OCI-LY1 (cell line): ENCODE results near the gene TOP1.
A peak's percentile ranks its signal among the peaks of the same experiment; 100 is the strongest.

ENCODE experiments used
- H2AFZ ChIP-seq: fragments of 200-600 bp; sonication (generic), shearing (Covaris generic); 2 replicates; pipeline ENCODE4 v1.6.0; 2014; ENCODE audit warnings: antibody characterized with exemption, mild to moderate bottlenecking, low read length
- H3F3A ChIP-seq: fragments of 200-600 bp; sonication (generic), shearing (Covaris generic); 2 replicates; pipeline ENCODE4 v1.6.0; 2014; ENCODE audit warnings: mild to moderate bottlenecking, antibody characterized with exemption, low read length, moderate library complexity; ENCODE audit not compliant: insufficient read depth
- H3K27ac ChIP-seq: fragments of 200-600 bp; sonication (generic); 2 replicates; pipeline ENCODE4 v1.5.1; 2014; ENCODE audit warnings: low read length, mixed run types, mild to moderate bottlenecking, low read depth; ENCODE audit not compliant: poor library complexity, severe bottlenecking
- H3K27me3 ChIP-seq: fragments of 200-600 bp; sonication (generic); 2 replicates; pipeline ENCODE4 v1.6.0; 2014; ENCODE audit warnings: antibody characterized with exemption, mild to moderate bottlenecking, low read length, moderate library complexity; ENCODE audit not compliant: insufficient read depth
- H3K36me3 ChIP-seq: fragments of 200-600 bp; sonication (generic); 2 replicates; pipeline ENCODE4 v1.6.1; 2014; ENCODE audit warnings: mild to moderate bottlenecking, antibody characterized with exemption, low read length, moderate library complexity, mixed read lengths; ENCODE audit not compliant: insufficient read depth
- H3K4me1 ChIP-seq: fragments of 200-600 bp; sonication (generic); 2 replicates; pipeline ENCODE4 v1.5.1; 2014; ENCODE audit warnings: mild to moderate bottlenecking, low read length, moderate library complexity; ENCODE audit not compliant: insufficient read depth, severe bottlenecking
- H3K4me2 ChIP-seq: fragments of 200-600 bp; sonication (generic), shearing (Covaris generic); 2 replicates; pipeline ENCODE4 v1.6.1; 2014; ENCODE audit warnings: low read length
- H3K4me3 ChIP-seq: fragments of 200-600 bp; sonication (generic); 2 replicates; pipeline ENCODE4 v1.5.1; 2014; ENCODE audit warnings: low read length, low read depth, mild to moderate bottlenecking, mixed read lengths; ENCODE audit not compliant: poor library complexity, severe bottlenecking
- H3K79me2 ChIP-seq: fragments of 200-600 bp; shearing (Covaris generic); 2 replicates; pipeline ENCODE4 v1.6.1; 2016; ENCODE audit warnings: mixed run types, low read length, mixed read lengths; ENCODE audit not compliant: insufficient read depth
- H3K9ac ChIP-seq: fragments of 200-600 bp; sonication (generic), shearing (Covaris generic); 2 replicates; pipeline ENCODE4 v1.6.1; 2014; ENCODE audit warnings: mild to moderate bottlenecking, low read length, mixed read lengths
- H3K9me2 ChIP-seq: fragments of 200-600 bp; sonication (generic), shearing (Covaris generic); 2 replicates; pipeline ENCODE4 v1.6.1; 2014; ENCODE audit warnings: low read depth, mild to moderate bottlenecking, low read length, mixed read lengths
- H3K9me3 ChIP-seq: fragments of 200-600 bp; shearing (Covaris generic); 2 replicates; pipeline ENCODE4 v1.6.1; 2014; ENCODE audit warnings: low read length, mixed read lengths
- H4K20me1 ChIP-seq: fragments of 200-600 bp; sonication (generic), shearing (Covaris generic); 2 replicates; pipeline ENCODE4 v1.6.0; 2016; ENCODE audit warnings: mild to moderate bottlenecking, low read length; ENCODE audit not compliant: insufficient read depth
- EZH2 ChIP-seq: fragments of 200-600 bp; sonication (generic), shearing (Covaris generic); IDR thresholded peaks from 2 replicates; pipeline ENCODE4 v1.8.0; 2017; ENCODE audit warnings: borderline replicate concordance, mixed run types, mild to moderate bottlenecking, antibody characterized with exemption, low read length, moderate library complexity, mixed read lengths
- TF ChIP-seq, protein P1 (sequence below): fragments of 200-600 bp; sonication (generic), shearing (Covaris generic); IDR thresholded peaks from 2 replicates; pipeline ENCODE4 v1.5.1; 2017; ENCODE audit warnings: mild to moderate bottlenecking, antibody characterized with exemption, low read length, moderate library complexity, mixed read lengths

The TOP1 gene

DNA sequence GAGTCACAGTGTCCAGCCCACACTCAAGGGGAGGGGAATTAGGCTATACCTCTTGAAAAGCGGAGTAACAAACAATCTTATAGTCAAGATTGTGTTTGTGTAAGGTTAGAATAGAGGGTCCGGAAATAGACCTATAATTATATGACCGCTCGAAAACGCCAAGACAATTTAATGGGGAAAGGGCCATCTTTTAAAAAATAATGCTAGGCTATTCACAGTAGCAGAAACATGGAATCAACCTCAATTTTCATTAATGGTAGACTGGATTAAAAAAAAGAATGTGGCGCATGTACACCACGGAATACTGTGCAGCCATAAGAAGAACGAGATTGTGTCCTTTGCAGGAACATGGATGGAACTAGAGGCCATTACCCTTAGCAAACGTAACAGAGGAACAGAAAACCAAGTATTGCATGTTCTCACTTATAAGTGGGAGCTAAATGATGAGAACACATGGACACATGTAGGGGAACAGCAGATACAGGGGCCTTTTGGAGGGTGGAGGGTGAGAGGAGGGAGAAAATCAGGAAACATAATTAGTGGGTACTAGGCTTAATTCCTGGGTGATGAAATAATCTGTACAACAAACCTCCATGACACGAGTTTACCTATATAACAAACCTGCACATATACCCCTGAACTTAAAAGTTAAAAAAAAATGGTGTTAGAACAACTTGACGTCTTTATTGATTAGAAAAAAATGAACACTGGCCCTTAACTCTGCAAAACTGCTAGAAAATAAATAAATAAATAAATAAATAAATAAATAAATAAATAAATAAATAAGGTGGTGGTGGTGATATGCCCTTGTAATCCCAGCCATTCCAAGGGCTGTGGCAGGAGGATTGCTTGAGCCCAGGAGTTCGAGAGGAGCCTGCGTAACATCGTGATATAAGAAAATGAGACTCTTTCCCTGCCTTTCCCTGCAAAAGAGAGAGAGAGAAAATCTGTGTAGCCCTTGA is 30.3 kb downstream of the TOP1 start:
- Histone ChIP-seq H3K27me3 (no peaks in the 10 kb centered on the region), H2AFZ (no peak overlapping the region), H3K4me3 (no peak overlapping the region), H3K79me2 (peaks cover 98% of the 10 kb centered on the region), H3K36me3 (peaks cover 92% of the 10 kb centered on the region), H3K27ac (no peak overlapping the region), H3K9ac (no peak overlapping the region), H3F3A (0 out of 2 replicates have a peak, but pooled peaks cover 4% of the 10 kb centered on the region), H3K4me2 (no peak overlapping the region), H3K9me2 (no peaks in the 10 kb centered on the region), H3K9me3 (0 out of 2 replicates have a peak, but pooled peaks cover 3% of the 10 kb centered on the region), H3K4me1 (peaks cover 23% of the 10 kb centered on the region), H4K20me1 (no peaks in the 10 kb centered on the region)
- TF ChIP-seq, protein P1, sequence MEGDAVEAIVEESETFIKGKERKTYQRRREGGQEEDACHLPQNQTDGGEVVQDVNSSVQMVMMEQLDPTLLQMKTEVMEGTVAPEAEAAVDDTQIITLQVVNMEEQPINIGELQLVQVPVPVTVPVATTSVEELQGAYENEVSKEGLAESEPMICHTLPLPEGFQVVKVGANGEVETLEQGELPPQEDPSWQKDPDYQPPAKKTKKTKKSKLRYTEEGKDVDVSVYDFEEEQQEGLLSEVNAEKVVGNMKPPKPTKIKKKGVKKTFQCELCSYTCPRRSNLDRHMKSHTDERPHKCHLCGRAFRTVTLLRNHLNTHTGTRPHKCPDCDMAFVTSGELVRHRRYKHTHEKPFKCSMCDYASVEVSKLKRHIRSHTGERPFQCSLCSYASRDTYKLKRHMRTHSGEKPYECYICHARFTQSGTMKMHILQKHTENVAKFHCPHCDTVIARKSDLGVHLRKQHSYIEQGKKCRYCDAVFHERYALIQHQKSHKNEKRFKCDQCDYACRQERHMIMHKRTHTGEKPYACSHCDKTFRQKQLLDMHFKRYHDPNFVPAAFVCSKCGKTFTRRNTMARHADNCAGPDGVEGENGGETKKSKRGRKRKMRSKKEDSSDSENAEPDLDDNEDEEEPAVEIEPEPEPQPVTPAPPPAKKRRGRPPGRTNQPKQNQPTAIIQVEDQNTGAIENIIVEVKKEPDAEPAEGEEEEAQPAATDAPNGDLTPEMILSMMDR = no peak
- no peak for TF ChIP-seq EZH2

DNA sequence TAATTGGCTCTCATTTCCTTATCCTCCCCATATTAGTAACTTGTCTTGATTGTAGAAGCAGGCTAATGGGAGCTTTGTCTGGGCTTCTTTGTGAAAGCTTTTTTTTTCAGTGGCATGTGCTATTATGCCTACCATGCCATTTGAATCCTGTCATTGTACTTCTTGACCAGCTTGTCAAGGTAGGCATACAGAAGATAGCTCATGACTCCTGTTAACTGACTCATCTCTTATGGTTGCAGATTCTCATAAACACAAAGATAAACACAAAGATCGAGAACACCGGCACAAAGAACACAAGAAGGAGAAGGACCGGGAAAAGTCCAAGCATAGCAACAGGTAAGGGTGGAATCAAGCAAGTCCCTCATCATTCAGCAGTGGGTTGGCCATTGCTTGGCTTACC is 32.5 kb downstream of the TOP1 start:
- Histone ChIP-seq H4K20me1 (no peaks in the 10 kb centered on the region), H3K4me1 (peaks cover 16% of the 10 kb centered on the region), H3K36me3 (peaks cover 93% of the 10 kb centered on the region), H3F3A (0 out of 2 replicates have a peak, but pooled peaks cover 4% of the 10 kb centered on the region), H3K79me2 (peaks cover 95% of the 10 kb centered on the region), H3K27ac (no peak overlapping the region), H2AFZ (no peak overlapping the region), H3K4me3 (no peak overlapping the region), H3K9me2 (no peaks in the 10 kb centered on the region), H3K9ac (no peak overlapping the region), H3K9me3 (0 out of 2 replicates have a peak, but pooled peaks cover 3% of the 10 kb centered on the region), H3K4me2 (no peak overlapping the region), H3K27me3 (no peaks in the 10 kb centered on the region)
- TF ChIP-seq, protein P1 = no peak
- TF ChIP-seq EZH2 = no peak

DNA sequence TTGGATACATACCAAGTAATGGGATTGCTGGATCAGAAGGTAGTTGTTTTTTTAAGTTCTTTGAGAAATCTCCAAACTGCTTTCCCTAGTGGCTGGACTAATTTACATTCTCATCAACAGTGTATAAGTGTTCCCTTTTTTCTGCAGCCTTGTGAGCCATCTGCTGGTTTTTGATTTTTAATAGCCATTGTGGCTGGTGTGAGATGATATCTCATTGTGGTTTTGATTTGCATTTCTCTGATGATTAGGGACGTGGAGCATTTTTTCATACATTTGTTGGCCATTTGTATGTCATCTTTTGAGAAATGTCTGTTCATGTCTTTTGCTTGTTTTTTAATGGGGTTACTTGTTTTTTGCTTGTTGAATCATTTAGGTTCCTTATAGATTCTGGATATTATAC is 34.8 kb downstream of the TOP1 start:
- H4K20me1 ChIP-seq = no peaks in the 10 kb centered on the region
- peaks cover 90% of the 10 kb centered on the region for H3K79me2 ChIP-seq
- no peaks in the 10 kb centered on the region for H3K27me3 ChIP-seq
- 0 out of 2 replicates have a peak, but pooled peaks cover 3% of the 10 kb centered on the region for H3K9me3 ChIP-seq
- H3F3A ChIP-seq = 0 out of 2 replicates have a peak, but pooled peaks cover 3% of the 10 kb centered on the region
- H3K36me3 ChIP-seq = peaks cover 89% of the 10 kb centered on the region
- H3K27ac ChIP-seq = peak overlapping the region; percentile 3
- H3K4me2 ChIP-seq = no peak overlapping the region
- TF ChIP-seq EZH2 = no peak
- TF ChIP-seq, protein P1 = no peak; the same call in 1 of the 2 replicates
- H3K4me3 ChIP-seq = no peak overlapping the region
- H2AFZ ChIP-seq = no peak overlapping the region
- peaks cover 16% of the 10 kb centered on the region for H3K4me1 ChIP-seq
- H3K9ac ChIP-seq = no peak overlapping the region
- H3K9me2 ChIP-seq = no peaks in the 10 kb centered on the region
